RWPE1 (cell line): ENCODE results near the gene TDRD12.

ENCODE experiments used
- CTCF ChIA-PET: fragments of 350-600 bp; sonication (Branson Sonifier 250); formaldehyde crosslinking; extraction: SDS; loops from one replicate; lab custom pipeline; 2021; lab: Yijun Ruan, JAX
- POLR2A ChIA-PET: fragments of 400-600 bp; formaldehyde crosslinking; extraction: SDS; loops from one replicate; lab custom pipeline; 2020; ENCODE audit warnings: antibody characterized with exemption; ENCODE audit not compliant: low non-redundant PET; lab: Yijun Ruan, JAX
- DNase-seq: peaks from one replicate; pipeline ENCODE4 v3.0.0; 2012; ENCODE audit warnings: low spot score
- H3K27ac ChIP-seq: fragments of 450-650 bp; 2 replicates; pipeline ENCODE4 v1.5.1; 2017
- TF ChIP-seq, protein P1 (sequence below): fragments of 450-650 bp; conservative IDR thresholded peaks from 2 replicates; pipeline ENCODE4 v1.5.1; 2017; ENCODE audit warnings: low read depth, mild to moderate bottlenecking

Gene TDRD12

GRCh38 chr19:32719611-32720059 is at the start of gene TDRD12:
TDRD12 (plus strand) TSS chr19:32719767; CDS start chr19:32720073, 306 bp downstream.
- ChIA-PET POLR2A (no interaction called here), CTCF (no interaction called here)
- TF ChIP-seq, protein P1, sequence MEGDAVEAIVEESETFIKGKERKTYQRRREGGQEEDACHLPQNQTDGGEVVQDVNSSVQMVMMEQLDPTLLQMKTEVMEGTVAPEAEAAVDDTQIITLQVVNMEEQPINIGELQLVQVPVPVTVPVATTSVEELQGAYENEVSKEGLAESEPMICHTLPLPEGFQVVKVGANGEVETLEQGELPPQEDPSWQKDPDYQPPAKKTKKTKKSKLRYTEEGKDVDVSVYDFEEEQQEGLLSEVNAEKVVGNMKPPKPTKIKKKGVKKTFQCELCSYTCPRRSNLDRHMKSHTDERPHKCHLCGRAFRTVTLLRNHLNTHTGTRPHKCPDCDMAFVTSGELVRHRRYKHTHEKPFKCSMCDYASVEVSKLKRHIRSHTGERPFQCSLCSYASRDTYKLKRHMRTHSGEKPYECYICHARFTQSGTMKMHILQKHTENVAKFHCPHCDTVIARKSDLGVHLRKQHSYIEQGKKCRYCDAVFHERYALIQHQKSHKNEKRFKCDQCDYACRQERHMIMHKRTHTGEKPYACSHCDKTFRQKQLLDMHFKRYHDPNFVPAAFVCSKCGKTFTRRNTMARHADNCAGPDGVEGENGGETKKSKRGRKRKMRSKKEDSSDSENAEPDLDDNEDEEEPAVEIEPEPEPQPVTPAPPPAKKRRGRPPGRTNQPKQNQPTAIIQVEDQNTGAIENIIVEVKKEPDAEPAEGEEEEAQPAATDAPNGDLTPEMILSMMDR = no peak
- H3K27ac ChIP-seq = no peak within 1 kb of the TSS
- DNase-seq = no peak

DNA sequence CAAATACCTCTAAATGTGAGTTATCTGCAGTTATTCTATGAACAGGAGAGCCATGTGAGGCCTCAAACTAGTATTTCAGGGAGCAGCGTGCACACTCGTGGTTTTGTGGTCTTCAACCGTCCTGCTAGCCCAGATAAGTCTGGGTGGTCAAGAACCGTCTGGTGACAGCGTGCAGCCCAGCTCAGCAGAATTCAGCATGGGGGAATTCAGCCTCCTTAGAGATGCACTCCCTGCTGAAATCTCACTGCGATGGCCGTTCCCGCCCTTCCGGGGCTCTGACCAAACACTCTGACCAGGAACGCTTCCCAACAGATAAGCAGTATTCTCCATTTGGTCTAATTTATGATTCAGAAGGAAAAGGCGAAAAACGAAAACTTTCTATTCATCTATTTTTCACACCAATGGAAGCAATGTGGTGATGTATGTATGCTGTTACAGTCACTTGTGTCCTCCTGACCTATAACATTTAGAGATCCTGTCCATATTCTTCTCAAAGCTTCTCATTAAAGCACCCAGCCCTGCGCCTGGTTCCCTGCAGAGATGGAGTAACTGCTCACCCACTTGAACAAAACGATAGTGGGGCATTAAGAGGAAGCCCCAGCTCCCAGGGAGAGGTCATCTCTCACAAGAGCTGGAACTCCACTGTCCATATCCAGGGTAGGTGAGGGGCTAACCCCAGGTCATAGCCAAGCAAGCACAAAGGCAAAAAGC is 47.5 kb upstream of the TDRD12 start:
- CTCF ChIA-PET = no interaction called here
- POLR2A ChIA-PET = no interaction called here
- no peak for DNase-seq
- TF ChIP-seq, protein P1 = no peak
- H3K27ac ChIP-seq = no peak overlapping the region

GRCh38 chr19:32672841-32673240 is 46.7 kb upstream of the TDRD12 start:
- ChIA-PET POLR2A (no interaction called here), CTCF (no interaction called here)
- H3K27ac ChIP-seq = no peak overlapping the region

DNA sequence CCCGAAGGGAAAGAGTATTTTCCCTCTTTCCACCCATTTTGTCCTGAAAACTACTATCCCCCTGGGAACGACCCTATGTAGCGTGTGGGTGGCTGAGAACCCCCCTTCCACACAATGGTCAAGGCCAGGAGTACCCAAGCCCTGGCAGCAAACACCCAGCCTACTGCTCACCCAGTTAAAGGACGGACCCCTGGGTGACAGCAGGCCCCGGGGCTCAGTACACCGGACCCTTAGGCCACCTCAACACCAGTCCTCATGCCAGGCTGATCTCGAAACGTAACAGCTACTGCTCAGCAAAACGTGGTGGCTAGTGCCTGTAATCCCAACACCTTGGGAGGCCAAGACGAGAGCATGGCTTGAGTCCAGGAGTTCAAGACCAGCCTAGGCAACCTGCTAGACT is 46.0 kb upstream of the TDRD12 start:
- ChIA-PET CTCF (interaction anchor here (0.7 kb wide), 1 partner anchor 136 kb away, joined by 5 read pairs; no protein-coding TSS in a partner anchor), POLR2A (interaction anchor here (0.7 kb wide), 1 partner anchor 21 kb away, joined by 4 read pairs; no protein-coding TSS in a partner anchor)
- H3K27ac ChIP-seq = no peak overlapping the region
- TF ChIP-seq, protein P1 = no peak
- DNase-seq = no peak

More at GRCh38 chr19:32672841-32673240, 46.7 kb upstream of the TDRD12 start:
- TF ChIP-seq, protein P1 = no peak
- DNase-seq = no peak

GRCh38 chr19:32674153-32674930 is 45.2 kb upstream of the TDRD12 start:
- POLR2A ChIA-PET = interaction anchor here (0.6 kb wide), 1 partner anchor 260 kb away, joined by 4 read pairs; no protein-coding TSS in a partner anchor
- H3K27ac ChIP-seq = peak overlapping the region; percentile 84
- TF ChIP-seq, protein P1 = no peak
- CTCF ChIA-PET = interaction anchor here (0.7 kb wide), 1 partner anchor 135 kb away, joined by 5 read pairs; no protein-coding TSS in a partner anchor
- DNase-seq = no peak

GRCh38 chr19:32674931-32675719 is 44.4 kb upstream of the TDRD12 start, which contains the start of gene ANKRD27:
ANKRD27 (minus strand) TSS chr19:32675180; CDS start chr19:32659015, 16,165 bp downstream.
- CTCF ChIA-PET = interaction anchor here (1.6 kb wide), 1 partner anchor 75 kb away, joined by 8 read pairs; no protein-coding TSS in a partner anchor
- POLR2A ChIA-PET = interaction anchor here (0.5 to 1.8 kb wide), 5 partner anchors 11 to 261 kb away, joined by 3 to 10 read pairs (median 5); partner anchors contain the start of gene NUDT19
- peak within 1 kb of the TSS; percentile 84 for H3K27ac ChIP-seq
- TF ChIP-seq, protein P1 = no peak
- DNase-seq = peak; percentile 97
